GM23338 (cell line): ENCODE data around the gene DAPK2.

Experiments used
- EZH2 ChIP-seq: fragments of 200-600 bp; sonication (generic); IDR thresholded peaks from one replicate; pipeline ENCODE4 v1.8.0; 2017; ENCODE audit warnings: antibody characterized with exemption, mild to moderate bottlenecking, low read depth; ENCODE audit not compliant: unreplicated experiment
- POLR2AphosphoS5 ChIP-seq: IDR thresholded peaks from 2 replicates; pipeline ENCODE4 v1.6.1; 2016; ENCODE audit warnings: antibody characterized with exemption, low read depth
- TF ChIP-seq, protein P1 (sequence below), 2 experiments: fragments of 200-600 bp in 1 of 2; sonication (generic) in 1 of 2; conservative IDR thresholded peaks; 2 replicates each; pipeline versions ENCODE4 v1.5.1 to v1.6.1; 2016 to 2017; ENCODE audit warnings: antibody characterized with exemption in 2 of 2, low read depth in 2 of 2, mild to moderate bottlenecking in 2 of 2, moderate library complexity in 1 of 2

DNA sequence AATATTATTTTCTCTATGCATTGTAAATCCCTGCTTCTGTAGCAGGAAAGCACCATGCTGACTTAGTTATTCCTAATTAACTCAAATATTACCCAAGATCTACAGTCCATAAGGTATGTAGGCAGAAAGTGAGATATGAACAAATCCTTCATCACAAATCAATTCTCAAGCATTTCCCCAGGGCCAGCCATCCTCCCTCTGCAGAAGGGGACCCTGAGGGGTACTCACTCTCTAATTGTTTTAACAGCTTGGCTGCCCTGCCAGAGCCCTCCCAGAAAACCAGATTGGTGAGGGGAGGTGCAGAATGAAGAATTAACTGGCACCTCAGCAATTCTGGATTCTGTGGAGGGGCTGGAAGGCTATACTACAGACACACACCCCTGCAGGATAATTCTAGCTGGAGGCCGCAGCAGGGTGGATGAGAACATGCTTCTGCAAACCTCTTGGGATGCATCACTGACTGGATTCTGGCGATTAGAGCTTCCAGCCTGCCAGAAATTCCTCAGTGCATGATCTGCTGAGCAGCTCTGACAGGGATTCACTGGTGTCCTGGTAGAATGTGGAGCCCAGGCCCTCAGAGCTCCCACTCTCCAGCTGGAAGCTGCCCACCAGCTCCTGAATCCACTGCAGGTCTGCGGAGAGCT lies 123.9 kb downstream of the DAPK2 start:
- TF ChIP-seq POLR2AphosphoS5 (no peak), EZH2 (no peak)
- TF ChIP-seq, protein P1, sequence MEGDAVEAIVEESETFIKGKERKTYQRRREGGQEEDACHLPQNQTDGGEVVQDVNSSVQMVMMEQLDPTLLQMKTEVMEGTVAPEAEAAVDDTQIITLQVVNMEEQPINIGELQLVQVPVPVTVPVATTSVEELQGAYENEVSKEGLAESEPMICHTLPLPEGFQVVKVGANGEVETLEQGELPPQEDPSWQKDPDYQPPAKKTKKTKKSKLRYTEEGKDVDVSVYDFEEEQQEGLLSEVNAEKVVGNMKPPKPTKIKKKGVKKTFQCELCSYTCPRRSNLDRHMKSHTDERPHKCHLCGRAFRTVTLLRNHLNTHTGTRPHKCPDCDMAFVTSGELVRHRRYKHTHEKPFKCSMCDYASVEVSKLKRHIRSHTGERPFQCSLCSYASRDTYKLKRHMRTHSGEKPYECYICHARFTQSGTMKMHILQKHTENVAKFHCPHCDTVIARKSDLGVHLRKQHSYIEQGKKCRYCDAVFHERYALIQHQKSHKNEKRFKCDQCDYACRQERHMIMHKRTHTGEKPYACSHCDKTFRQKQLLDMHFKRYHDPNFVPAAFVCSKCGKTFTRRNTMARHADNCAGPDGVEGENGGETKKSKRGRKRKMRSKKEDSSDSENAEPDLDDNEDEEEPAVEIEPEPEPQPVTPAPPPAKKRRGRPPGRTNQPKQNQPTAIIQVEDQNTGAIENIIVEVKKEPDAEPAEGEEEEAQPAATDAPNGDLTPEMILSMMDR (conservative IDR thresholded peaks at IDR 0.05; ENCODE audit: low read depth in 2 of 2) = no peak
